Fibroblast of lung (primary cell): ENCODE measurements around the gene TRAF6. TPM values are rescaled to one million over a fixed set of nuclear protein-coding genes. Genes with fewer than 3 reads are reported as not detected.

Experiments used
- DNase-seq, 2 donors: peaks; one replicate each; pipeline versions ENCODE4 v3.0.0 to v3.0.0-alpha.2; 2010; ENCODE audit warnings: low read depth in 2 of 2
- H2AFZ ChIP-seq: 2 replicates; pipeline ENCODE4 v1.5.1; 2012; ENCODE audit warnings: low read length, control low read depth, inconsistent platforms
- H3K27ac ChIP-seq: 2 replicates; pipeline ENCODE4 v1.5.1; 2011; ENCODE audit warnings: low read length, control low read depth; ENCODE audit not compliant: insufficient read depth
- H3K27me3 ChIP-seq: 2 replicates; pipeline ENCODE4 v1.5.1; 2011; ENCODE audit warnings: mild to moderate bottlenecking, low read length; ENCODE audit not compliant: control insufficient read depth, insufficient read depth
- H3K36me3 ChIP-seq: 2 replicates; pipeline ENCODE4 v1.5.1; 2011; ENCODE audit warnings: low read length; ENCODE audit not compliant: control insufficient read depth, insufficient read depth
- H3K4me1 ChIP-seq: 2 replicates; pipeline ENCODE4 v1.5.1; 2011; ENCODE audit warnings: low read length; ENCODE audit not compliant: control insufficient read depth, insufficient read depth; ENCODE audit errors: extremely low read depth
- H3K4me2 ChIP-seq: 2 replicates; pipeline ENCODE4 v1.5.1; 2011; ENCODE audit warnings: low read length, control low read depth; ENCODE audit not compliant: insufficient read depth; ENCODE audit errors: extremely low read depth
- H3K4me3 ChIP-seq, 4 experiments: fragments of 200-600 bp in 1 of 4; sonication (generic) in 1 of 4; replicated peaks in 1 of 4; 2 replicates each; pipeline ENCODE4 v1.5.1; 2011 to 2016; ENCODE audit warnings: low read length in 4 of 4, low read depth in 3 of 4, mild to moderate bottlenecking in 3 of 4, control low read depth in 2 of 4, inconsistent platforms in 1 of 4, mixed read lengths in 1 of 4; ENCODE audit not compliant: insufficient read depth in 1 of 4; ENCODE audit errors: control extremely low read depth in 1 of 4
- H3K79me2 ChIP-seq: 2 replicates; pipeline ENCODE4 v1.5.1; 2012; ENCODE audit warnings: mild to moderate bottlenecking, low read length, inconsistent platforms; ENCODE audit not compliant: control insufficient read depth, insufficient read depth
- H3K9ac ChIP-seq: 2 replicates; pipeline ENCODE4 v1.5.1; 2011; ENCODE audit warnings: mild to moderate bottlenecking, low read length, control low read depth; ENCODE audit not compliant: insufficient read depth
- H3K9me3 ChIP-seq: 2 replicates; pipeline ENCODE4 v1.5.1; 2012; ENCODE audit warnings: low read depth, low read length; ENCODE audit not compliant: control insufficient read depth, insufficient read depth
- H4K20me1 ChIP-seq: 2 replicates; pipeline ENCODE4 v1.5.1; 2011; ENCODE audit warnings: low read length; ENCODE audit not compliant: control insufficient read depth, insufficient read depth; ENCODE audit errors: extremely low read depth
- CTCF ChIP-seq, 2 donors: IDR thresholded peaks in 1 of 2; conservative IDR thresholded peaks in 1 of 2; 1 replicate in 1 of 2; 2 replicates in 1 of 2; pipeline ENCODE4 v1.5.1; 2011 to 2012; ENCODE audit warnings: low read length in 2 of 2, control low read depth in 1 of 2, inconsistent platforms in 1 of 2, low read depth in 1 of 2, mild to moderate bottlenecking in 1 of 2
- EZH2 ChIP-seq: IDR thresholded peaks from 2 replicates; pipeline ENCODE4 v1.5.1; 2012; ENCODE audit warnings: low read length, control low read depth, mild to moderate bottlenecking; ENCODE audit errors: missing control alignments
- polyA plus RNA-seq, 2 donors: library from polyadenylated mRNA; depleted of rRNA in 1 of 2; stranded (reverse) in 1 of 2; unstranded in 1 of 2; fragments of >200 nt; gene quantifications; 2 replicates each; pipeline ENCODE4 v1.2.1, GENCODE V29; 2011 to 2012; ENCODE audit warnings: missing spikeins in 1 of 2
- total RNA-seq: library from RNA; depleted of rRNA; stranded (reverse); fragments of >200 nt; gene quantifications from 2 replicates; pipeline ENCODE4 v1.2.1, GENCODE V29; 2014

The TRAF6 gene
- total and polyA plus RNA-seq, 2 donors (not counting 1 experiment from before 2014, with no cell fraction given): 6.6 to 9.0 TPM

GRCh38 chr11:36478700-36479329 lies 31.3 kb downstream of the TRAF6 start:
- H3K36me3 ChIP-seq: no peaks in the 10 kb centered on the region
- no peak overlapping the region for H3K4me2 ChIP-seq
- no peaks in the 10 kb centered on the region for H3K79me2 ChIP-seq
- no peaks in the 10 kb centered on the region for H3K4me1 ChIP-seq
- no peak overlapping the region for H3K4me3 ChIP-seq
- no peaks in the 10 kb centered on the region for H4K20me1 ChIP-seq
- no peaks in the 10 kb centered on the region for H3K27me3 ChIP-seq
- TF ChIP-seq CTCF (conservative IDR thresholded peaks at IDR 0.05 in 1 of 2, IDR thresholded peaks at IDR 0.05 in 1 of 2; ENCODE audit: low read depth in 1 of 2, low read length in 2 of 2): peak; percentile 66 to 79
- TF ChIP-seq EZH2: no peak
- H2AFZ ChIP-seq: no peak overlapping the region
- DNase-seq: peak; percentile 43 to 75
- H3K27ac ChIP-seq: no peak overlapping the region
- no peak overlapping the region for H3K9ac ChIP-seq
- H3K9me3 ChIP-seq: no peaks in the 10 kb centered on the region

DNA sequence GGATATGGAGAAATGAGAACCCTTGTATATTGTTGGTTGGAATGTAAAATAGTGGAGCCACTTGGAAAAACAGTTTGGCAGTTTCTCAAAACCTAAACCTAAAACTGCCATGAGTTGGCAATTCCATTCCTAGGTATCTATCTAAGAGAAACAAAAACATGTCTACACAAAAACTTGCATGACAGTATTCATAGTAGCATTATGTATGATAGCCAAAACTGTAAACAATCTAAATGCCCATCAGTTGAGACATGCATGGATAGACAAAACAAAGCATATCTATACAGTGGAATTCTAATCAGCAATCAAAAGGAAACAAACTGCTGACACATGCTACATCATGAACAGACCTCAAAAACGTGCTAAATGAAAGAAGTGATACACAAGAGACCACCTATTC lies 34.9 kb downstream of the TRAF6 start:
- no peak for TF ChIP-seq CTCF (conservative IDR thresholded peaks at IDR 0.05 in 1 of 2, IDR thresholded peaks at IDR 0.05 in 1 of 2; ENCODE audit: low read depth in 1 of 2, low read length in 2 of 2)
- no peak for TF ChIP-seq EZH2
- Histone ChIP-seq H3K4me3 (no peak overlapping the region), H3K9ac (no peak overlapping the region)

GRCh38 chr11:36471577-36471976 lies 38.5 kb downstream of the TRAF6 start:
- Histone ChIP-seq H3K9me3 (no peaks in the 10 kb centered on the region), H3K9ac (no peak overlapping the region), H4K20me1 (no peaks in the 10 kb centered on the region), H2AFZ (no peak overlapping the region), H3K4me3 (no peak overlapping the region), H3K4me2 (no peak overlapping the region), H3K27ac (no peak overlapping the region), H3K27me3 (no peaks in the 10 kb centered on the region), H3K79me2 (no peaks in the 10 kb centered on the region), H3K4me1 (peaks cover 9% of the 10 kb centered on the region), H3K36me3 (no peaks in the 10 kb centered on the region)
- no peak for DNase-seq
- TF ChIP-seq CTCF (conservative IDR thresholded peaks at IDR 0.05 in 1 of 2, IDR thresholded peaks at IDR 0.05 in 1 of 2; ENCODE audit: low read depth in 1 of 2, low read length in 2 of 2) (no peak), EZH2 (no peak)

More for the DNA sequence above, 34.9 kb downstream of the TRAF6 start:
- no peak overlapping the region for H3K27ac ChIP-seq
- H3K27me3 ChIP-seq: no peaks in the 10 kb centered on the region
- H2AFZ ChIP-seq: no peak overlapping the region
- H3K79me2 ChIP-seq: no peaks in the 10 kb centered on the region
- peak in 1 of 2 donors; percentile 56 for DNase-seq
- no peaks in the 10 kb centered on the region for H4K20me1 ChIP-seq
- no peaks in the 10 kb centered on the region for H3K9me3 ChIP-seq
- no peaks in the 10 kb centered on the region for H3K36me3 ChIP-seq
- peaks cover 2% of the 10 kb centered on the region for H3K4me1 ChIP-seq
- H3K4me2 ChIP-seq: no peak overlapping the region
